GM23338 (cell line): Measurements from ENCODE around the gene SLC2A9. TPM values are rescaled to one million over a fixed set of nuclear protein-coding genes. Genes with fewer than 3 reads are reported as not detected.

Experiments used
- ATAC-seq: fragments of 200-7000 bp; cut with Tn5 transposase; 3 replicates; pipeline ENCODE4 v1.9.1; 2020
- DNase-seq: peaks from one replicate; pipeline ENCODE4 v3.0.0-alpha.2; 2015; ENCODE audit warnings: low spot score
- H2AFZ ChIP-seq: fragments of 200-600 bp; sonication (generic); 2 replicates; pipeline ENCODE4 v1.8.0; 2016; ENCODE audit warnings: antibody characterized with exemption, mild to moderate bottlenecking, moderate library complexity
- H3F3A ChIP-seq: fragments of 200-600 bp; sonication (generic); replicated peaks from 2 replicates; pipeline ENCODE4 v1.8.0; 2017; ENCODE audit warnings: antibody characterized with exemption, mixed run types, low read depth
- H3K27ac ChIP-seq: fragments of 200-600 bp; sonication (generic); 2 replicates; pipeline ENCODE4 v1.6.1; 2016; ENCODE audit warnings: low read depth
- H3K27me3 ChIP-seq: fragments of 200-600 bp; sonication (generic); 2 replicates; pipeline ENCODE4 v1.8.0; 2016; ENCODE audit warnings: mild to moderate bottlenecking, mixed run types, moderate library complexity; ENCODE audit not compliant: insufficient read depth
- H3K36me3 ChIP-seq: fragments of 200-600 bp; sonication (generic); 2 replicates; pipeline ENCODE4 v1.8.0; 2016; ENCODE audit warnings: mild to moderate bottlenecking; ENCODE audit not compliant: insufficient read depth
- H3K4me1 ChIP-seq: fragments of 200-600 bp; sonication (generic); 2 replicates; pipeline ENCODE4 v1.8.0; 2016; ENCODE audit warnings: mild to moderate bottlenecking, moderate library complexity; ENCODE audit not compliant: insufficient read depth
- H3K4me2 ChIP-seq: fragments of 200-600 bp; sonication (generic); 2 replicates; pipeline ENCODE4 v1.7.1; 2017; ENCODE audit warnings: mixed run types
- H3K4me3 ChIP-seq: fragments of 200-600 bp; sonication (generic); 2 replicates; pipeline ENCODE4 v1.6.1; 2016; ENCODE audit warnings: mixed run types
- H3K79me2 ChIP-seq: fragments of 200-600 bp; sonication (generic); replicated peaks from 2 replicates; pipeline ENCODE4 v1.8.0; 2017; ENCODE audit warnings: mild to moderate bottlenecking; ENCODE audit not compliant: insufficient read depth
- H3K9me2 ChIP-seq: fragments of 200-600 bp; sonication (generic); 2 replicates; pipeline ENCODE4 v1.8.0; 2017; ENCODE audit not compliant: insufficient read depth
- H4K20me1 ChIP-seq: fragments of 200-600 bp; sonication (generic); replicated peaks from 2 replicates; pipeline ENCODE4 v1.8.0; 2017; ENCODE audit warnings: mild to moderate bottlenecking; ENCODE audit not compliant: insufficient read depth
- H3K27ac Mint-ChIP-seq: 2 replicates; pipeline ENCODE4 v1.8.0; 2020; ENCODE audit warnings: inconsistent platforms, mild to moderate bottlenecking, moderate library complexity, mixed read lengths
- H3K27me3 Mint-ChIP-seq: 3 replicates; pipeline ENCODE4 v1.8.0; 2022; ENCODE audit warnings: low read depth, mild to moderate bottlenecking, moderate library complexity, mixed read lengths, inconsistent platforms; ENCODE audit not compliant: insufficient read depth, poor library complexity
- H3K36me3 Mint-ChIP-seq: 3 replicates; pipeline ENCODE4 v1.8.0; 2021; ENCODE audit warnings: low read depth, mild to moderate bottlenecking, inconsistent platforms, moderate library complexity, mixed read lengths
- H3K4me1 Mint-ChIP-seq: 3 replicates; pipeline ENCODE4 v1.8.0; 2020; ENCODE audit warnings: mild to moderate bottlenecking, inconsistent platforms, mixed read lengths
- H3K4me3 Mint-ChIP-seq: 3 replicates; pipeline ENCODE4 v1.8.0; 2021; ENCODE audit warnings: moderate library complexity, mild to moderate bottlenecking, inconsistent platforms, mixed read lengths
- H3K9me3 Mint-ChIP-seq: 3 replicates; pipeline ENCODE4 v1.8.0; 2020; ENCODE audit warnings: moderate library complexity, mild to moderate bottlenecking, inconsistent platforms, mixed read lengths
- EZH2phosphoT487 ChIP-seq: fragments of 200-600 bp; sonication (generic); IDR thresholded peaks from one replicate; pipeline ENCODE4 v1.8.1; 2018; ENCODE audit warnings: antibody characterized with exemption; ENCODE audit not compliant: unreplicated experiment
- POLR2AphosphoS5 ChIP-seq: IDR thresholded peaks from 2 replicates; pipeline ENCODE4 v1.6.1; 2016; ENCODE audit warnings: antibody characterized with exemption, low read depth
- REST ChIP-seq: IDR thresholded peaks from one replicate; pipeline ENCODE4 v1.6.1; 2018; ENCODE audit warnings: antibody characterized with exemption; ENCODE audit not compliant: unreplicated experiment
- STAT1 ChIP-seq: IDR thresholded peaks from one replicate; pipeline ENCODE4 v1.6.1; 2016; ENCODE audit warnings: antibody characterized with exemption; ENCODE audit not compliant: unreplicated experiment
- ZNF462 ChIP-seq: fragments of 250-450 bp; sonication (Bioruptor Pico); IDR thresholded peaks from 2 replicates; pipeline ENCODE4 v1.5.0; 2020; ENCODE audit warnings: mild to moderate bottlenecking, moderate library complexity
- polyA plus RNA-seq: library from polyadenylated mRNA; unstranded; fragments of >200 nt; fragmentation: Nextera tagmentation; extraction: Ambion mirVana; gene quantifications from 2 replicates; pipeline ENCODE4 v1.2.1, GENCODE V29; 2016
- total RNA-seq: library from RNA; depleted of rRNA; stranded (reverse); fragments of >200 nt; shearing (Covaris generic); gene quantifications from 2 replicates; pipeline ENCODE4 v1.2.3, GENCODE V29; 2014

SLC2A9 gene
- total and polyA plus RNA-seq, 2 experiments from 2014 or later: 0.21 to 0.40 TPM

- Mint-ChIP-seq H3K27me3 (peaks cover 11% of the 10 kb centered on the region), H3K27ac (no peak overlapping the region), H3K9me3 (no peaks in the 10 kb centered on the region), H3K36me3 (no peaks in the 10 kb centered on the region), H3K4me3 (no peak overlapping the region), H3K4me1 (peaks cover 12% of the 10 kb centered on the region)
- no peaks in the 10 kb centered on the region for H3K9me2 ChIP-seq
- no peaks in the 10 kb centered on the region for H3K36me3 ChIP-seq
- ATAC-seq: no peak
- H3K4me1 ChIP-seq: peaks cover 4% of the 10 kb centered on the region; the same call in 1 of the 2 replicates
- no peak for DNase-seq
- no peak overlapping the region for H3K4me2 ChIP-seq
- no peak overlapping the region for H3K27ac ChIP-seq
- no peaks in the 10 kb centered on the region for H3K79me2 ChIP-seq
- H4K20me1 ChIP-seq: no peaks in the 10 kb centered on the region
- H3K27me3 ChIP-seq: no peaks in the 10 kb centered on the region
- no peaks in the 10 kb centered on the region for H3F3A ChIP-seq
- no peak overlapping the region for H3K4me3 ChIP-seq
- H2AFZ ChIP-seq: no peak overlapping the region
- TF ChIP-seq ZNF462 (CRISPR knock-in tag) (no peak), STAT1 (no peak), EZH2phosphoT487 (no peak), POLR2AphosphoS5 (no peak), REST (no peak)
Observed at GRCh38 chr4:9946170-9946569, 75.1 kb downstream of the SLC2A9 start.
